HG03558 (cell line): ENCODE measurements around the gene STK32C.

Experiments used
- ATAC-seq: cut with Tn5 transposase; IDR thresholded peaks from one replicate; pipeline ENCODE4 v1.9.1; 2021; ENCODE audit warnings: moderate number of reproducible peaks; ENCODE audit not compliant: unreplicated experiment; ENCODE audit errors: extremely low read depth

STK32C gene

DNA sequence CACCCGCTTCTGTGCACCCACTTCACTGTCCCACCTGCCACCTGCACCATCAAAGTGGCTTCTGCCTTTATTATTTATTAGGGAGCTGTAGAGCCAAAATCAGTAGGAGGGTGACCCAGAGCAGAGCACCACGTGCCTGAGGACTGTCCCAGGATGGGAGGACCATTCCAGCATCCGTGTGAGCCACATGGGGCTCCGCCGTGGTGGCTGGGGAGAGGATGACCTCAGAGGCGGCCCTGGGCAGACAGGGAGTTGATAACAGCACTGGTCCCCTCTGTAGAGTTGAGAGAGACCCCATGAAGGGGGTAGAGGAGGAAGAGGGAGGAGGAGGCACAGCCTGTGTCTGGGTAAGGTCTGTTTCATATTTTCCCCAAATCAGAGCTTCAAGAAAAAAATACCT is 129.7 kb downstream of the STK32C start:
- no peak for ATAC-seq

DNA sequence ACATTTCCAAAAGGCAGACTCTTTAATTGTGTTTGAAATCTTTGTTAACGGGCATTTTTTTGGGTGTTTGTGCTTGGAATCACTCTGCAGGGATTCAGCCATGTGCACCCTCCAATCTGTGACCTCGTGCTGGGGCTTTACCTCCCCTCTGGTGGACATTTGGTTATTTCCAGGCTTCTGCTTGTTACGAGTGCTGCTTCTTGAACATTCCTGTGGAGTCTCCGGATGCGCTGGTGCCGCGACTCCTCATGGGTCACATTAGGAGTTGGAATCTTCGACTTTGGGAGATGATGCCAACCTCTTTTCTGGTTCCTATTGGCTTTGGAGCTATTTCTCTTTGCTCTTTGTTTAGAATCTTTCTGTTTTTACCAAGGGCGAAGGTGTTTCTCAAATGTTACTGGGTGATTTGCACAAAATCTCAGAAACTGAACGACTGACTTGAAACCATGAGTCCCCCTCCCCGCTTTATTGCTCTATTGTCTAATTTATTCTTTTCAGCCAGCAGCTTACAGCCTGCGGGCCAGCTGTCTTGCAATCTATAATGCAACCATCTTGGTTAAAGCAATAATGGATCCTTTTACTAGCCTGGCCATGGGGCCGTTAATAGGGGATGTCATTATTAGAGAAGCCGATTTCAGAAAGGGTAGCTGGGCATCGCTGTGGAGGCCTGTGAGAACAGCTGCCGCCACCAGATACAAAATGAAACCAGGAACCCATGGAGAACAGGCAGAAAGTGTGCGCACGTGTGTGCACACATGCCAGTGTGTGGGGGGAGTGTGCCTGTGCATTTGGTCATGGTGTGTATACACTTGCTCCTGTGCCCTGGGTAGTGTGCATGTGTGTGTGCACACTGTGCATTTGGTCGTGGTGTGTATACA is 130.9 kb downstream of the STK32C start:
- ATAC-seq = no peak

DNA sequence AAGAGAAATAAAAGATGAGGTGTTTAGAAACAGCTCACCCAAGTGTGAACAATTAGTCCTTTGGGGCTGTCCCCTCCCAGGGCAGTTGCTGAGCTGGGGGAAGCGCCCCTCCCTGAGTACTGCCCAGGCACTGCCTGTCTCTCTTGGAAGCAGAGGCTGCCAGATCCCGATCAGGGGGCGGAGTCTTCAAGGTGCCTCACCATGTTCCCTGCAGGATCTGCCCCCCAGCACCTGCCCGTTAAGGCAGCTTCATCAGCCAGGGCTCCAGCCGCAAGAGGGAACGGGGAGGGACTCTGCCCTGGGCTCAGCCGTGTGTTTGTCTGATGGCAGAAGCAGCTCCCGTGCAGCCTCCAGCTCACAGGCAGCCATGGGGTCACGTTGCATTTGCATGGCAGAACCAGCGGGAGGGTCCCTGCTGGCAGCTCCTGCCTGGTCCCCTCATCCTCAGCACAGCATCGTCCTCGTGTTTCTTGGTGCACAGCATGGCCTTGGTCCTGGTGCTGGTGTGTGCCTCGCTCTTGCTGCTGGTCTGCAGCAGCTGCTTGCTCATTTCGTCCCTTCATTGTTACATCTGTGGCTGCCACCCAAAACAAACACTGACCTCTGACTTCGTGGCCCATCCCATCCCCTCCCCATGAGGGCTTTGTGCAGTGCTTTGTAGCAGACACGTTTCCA is 131.7 kb downstream of the STK32C start:
- no peak for ATAC-seq

DNA sequence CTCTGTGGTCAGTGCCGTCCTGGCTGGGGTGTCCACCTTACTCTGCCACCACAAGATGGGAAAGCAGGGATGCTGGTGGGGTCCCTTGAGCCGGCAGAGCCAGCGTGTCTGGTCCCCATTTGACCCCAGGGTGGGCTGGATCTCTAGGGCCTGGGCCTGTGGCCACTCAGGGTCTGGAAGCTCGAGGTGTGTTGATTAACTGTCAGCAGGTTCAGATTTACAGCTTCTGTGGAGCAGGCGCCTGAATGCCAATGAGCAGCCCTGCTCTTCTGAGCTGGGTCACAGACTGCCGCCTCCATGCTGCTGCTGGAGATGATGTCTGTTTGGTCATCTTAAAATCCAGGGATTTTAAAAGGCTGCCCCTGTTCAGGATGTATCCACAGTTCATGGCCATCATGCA is 132.3 kb downstream of the STK32C start:
- no peak for ATAC-seq

DNA sequence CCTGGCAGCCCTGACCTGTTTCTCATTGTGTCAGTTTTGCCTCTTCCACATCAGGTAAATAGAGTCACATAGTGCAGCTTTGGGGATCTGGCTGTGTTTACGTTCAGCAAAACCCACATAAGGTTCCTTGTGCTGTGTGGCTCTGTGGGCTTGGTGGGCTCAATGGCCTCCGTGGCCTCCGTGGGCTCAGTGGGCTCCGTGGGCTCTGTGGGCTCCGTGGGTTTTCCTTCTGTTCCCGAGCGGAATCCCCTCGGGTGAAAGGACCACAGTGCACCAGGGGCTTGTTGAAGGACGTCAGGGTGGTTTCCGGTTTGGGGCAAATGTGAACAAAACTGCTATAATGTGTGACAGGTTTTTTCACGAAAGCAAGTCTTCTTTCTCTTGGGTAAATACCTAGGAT is 133.5 kb downstream of the STK32C start:
- ATAC-seq = no peak

DNA sequence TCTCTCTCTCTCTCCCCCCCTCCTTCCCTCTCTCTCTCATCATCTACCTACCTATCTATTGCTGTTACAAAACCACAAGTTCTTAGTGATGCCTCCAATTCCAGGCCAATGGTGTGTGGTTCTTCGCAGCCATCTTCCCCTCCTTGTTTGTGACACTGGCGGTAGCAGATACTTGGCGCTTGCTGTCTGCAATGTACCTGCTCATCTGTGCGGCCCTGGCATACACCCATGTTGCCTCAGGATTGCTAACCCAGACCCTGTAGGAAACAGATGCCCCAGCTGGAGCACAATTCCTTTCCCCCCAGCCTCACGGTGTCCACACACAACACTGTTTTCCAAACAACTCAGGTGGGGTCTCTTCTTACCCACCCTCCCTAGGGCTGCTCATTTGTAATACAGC is 134.6 kb downstream of the STK32C start:
- no peak for ATAC-seq

DNA sequence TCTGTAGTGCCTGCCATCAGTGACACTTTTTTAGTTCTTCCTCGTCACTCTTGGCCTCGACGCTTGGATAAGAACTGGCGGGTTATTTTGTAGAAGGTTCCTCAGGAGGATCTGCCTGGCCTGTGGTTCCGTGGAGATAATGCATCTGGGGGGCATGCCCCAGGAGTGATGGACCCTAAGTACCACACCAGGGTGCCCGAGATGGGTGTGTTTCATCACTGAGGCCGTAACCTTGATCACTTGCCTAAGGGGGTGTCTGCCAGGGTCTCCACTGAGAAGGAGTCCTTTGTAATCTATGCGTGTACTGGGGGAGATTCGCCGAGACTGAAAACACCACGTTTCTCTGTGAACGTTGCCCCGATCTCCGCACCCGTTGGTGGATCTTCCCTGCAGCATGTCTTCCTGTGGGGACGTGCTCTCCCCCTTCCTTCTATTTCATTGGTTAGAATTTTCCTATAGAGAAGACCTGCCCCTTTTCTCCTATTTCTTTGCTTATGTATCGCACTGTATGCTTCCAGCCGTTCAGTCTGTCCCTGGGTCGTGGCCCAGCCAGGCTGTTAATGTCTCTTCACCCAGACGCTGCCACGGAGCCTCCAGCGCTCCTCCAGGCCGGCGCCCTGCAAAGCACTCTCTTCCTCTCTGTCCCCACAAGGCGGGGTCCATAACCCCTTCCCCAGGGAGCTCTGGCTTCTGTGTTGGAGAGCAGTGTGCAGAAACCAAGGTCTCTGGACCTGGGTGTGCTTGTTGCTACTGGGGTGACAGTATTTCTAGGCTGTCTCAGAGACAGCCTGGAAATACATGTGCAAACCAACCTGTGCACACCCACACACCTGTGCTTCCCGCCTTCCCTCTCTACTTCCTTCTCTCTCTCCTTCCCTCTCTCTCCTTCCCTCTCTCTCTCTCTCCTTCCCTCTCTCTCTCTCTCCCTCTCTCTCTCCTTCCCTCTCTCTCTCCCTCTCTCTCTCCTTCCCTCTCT is 135.4 kb downstream of the STK32C start:
- no peak for ATAC-seq

DNA sequence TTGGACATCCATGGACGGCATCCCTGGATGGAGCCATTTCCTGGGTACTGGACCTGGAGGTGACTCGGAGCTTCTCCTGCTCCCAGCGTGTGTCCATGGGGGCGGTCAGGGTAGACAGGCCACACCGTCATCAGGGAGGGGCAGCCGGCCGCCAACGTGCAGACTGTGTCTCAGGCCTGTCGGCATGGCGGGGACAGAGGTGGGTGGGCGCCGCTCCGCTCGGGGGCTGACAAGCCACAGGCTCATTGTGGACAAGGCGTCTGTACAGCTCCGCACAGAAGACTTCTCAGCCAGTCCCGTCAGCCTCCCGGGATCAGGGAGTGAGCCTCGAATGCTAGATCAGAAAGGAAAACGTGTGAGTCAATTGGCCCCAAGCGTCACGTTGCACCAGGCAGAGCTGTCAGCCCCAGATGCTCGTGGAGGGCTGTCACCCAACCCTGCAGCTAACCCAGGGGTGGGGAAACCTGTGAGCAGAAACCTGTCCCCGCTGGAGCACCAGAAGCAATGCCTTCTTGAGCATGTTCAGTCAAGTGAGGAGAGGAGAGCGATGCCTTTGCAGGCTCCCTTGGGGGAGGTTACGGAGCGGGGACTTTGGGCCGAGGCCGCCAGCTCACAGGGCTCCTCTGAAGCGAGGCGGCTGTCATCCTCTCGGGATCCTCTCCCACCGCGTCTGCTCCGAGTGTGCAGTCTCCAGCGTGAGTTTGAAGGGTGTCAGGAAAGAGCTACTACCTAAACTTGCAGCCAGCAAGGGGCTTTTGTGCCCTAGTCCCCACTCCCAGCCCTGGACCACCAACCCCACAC is 137.0 kb downstream of the STK32C start:
- ATAC-seq = no peak

DNA sequence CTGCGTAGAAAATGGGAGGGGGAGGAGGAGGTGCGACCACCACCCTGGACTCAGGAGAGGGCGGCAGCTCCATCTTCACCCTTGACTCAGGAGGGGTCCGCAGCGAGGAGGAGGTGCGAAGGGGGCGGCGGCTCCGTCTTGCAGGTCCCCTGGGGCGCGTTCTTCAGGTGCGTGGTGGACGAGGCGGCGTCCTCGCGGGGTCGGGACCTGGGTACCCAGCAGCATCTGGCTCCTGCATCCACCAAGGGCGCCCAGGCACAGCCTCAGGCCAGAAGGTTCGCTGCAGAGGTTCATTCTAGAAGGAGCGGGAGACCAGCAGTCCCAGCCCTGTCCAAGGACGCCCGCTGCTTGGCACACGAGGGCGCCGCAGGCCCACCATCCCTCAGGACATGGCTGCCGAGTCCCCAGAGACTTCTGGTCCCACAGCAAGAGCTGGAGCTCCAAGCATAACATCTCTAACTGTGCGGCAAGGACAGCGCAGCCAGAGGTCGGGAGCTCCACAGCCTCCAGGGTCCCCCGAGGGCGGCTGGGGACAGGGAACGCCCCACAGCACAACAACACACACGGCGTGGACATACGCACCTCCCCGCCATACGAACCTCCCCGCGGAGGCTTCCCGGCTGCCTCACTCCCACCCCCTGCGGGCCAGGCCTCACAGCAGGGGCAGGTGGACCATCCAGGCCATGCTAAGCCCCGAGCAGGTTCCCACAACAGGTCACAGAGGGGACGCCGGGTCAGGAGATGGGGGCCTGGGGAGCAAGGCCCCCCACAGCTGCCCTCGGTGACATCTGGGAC is 137.8 kb downstream of the STK32C start:
- ATAC-seq = no peak

DNA sequence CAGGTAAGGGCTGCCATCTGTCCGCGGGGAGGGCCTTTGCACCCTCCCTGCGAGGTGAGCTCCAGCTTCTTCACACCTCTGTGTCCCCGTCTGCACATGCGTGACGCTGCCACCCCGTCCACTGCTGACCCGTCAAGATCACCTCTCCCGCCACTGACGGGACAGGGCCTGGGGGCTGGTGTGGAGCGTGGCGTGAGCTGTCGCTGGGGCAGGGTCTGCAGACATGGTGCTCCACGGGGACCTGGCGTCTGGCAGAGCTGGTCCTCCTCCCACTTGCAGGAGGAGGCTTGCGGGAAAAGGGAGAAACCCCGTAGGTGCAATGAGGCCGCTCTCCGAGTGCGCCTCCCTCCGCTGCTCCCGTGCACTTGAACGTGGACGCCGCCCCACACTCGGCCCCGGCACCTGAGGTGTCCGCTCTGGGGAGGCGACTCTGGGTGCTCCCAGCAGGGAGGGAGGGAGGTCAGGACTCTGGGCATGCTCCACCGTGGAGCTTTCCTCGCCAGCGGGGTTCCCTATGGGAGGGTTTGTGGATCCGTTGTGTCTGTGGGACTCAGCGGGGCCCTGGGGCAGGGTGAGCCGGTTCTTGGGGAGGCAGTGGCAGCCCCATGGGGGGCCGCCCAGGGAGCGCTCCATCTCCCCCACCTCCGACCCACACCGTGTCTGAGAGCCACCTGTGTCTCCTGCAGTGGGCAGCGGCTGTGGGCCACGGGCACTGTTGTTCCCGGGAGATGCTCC is 138.6 kb downstream of the STK32C start:
- no peak for ATAC-seq

DNA sequence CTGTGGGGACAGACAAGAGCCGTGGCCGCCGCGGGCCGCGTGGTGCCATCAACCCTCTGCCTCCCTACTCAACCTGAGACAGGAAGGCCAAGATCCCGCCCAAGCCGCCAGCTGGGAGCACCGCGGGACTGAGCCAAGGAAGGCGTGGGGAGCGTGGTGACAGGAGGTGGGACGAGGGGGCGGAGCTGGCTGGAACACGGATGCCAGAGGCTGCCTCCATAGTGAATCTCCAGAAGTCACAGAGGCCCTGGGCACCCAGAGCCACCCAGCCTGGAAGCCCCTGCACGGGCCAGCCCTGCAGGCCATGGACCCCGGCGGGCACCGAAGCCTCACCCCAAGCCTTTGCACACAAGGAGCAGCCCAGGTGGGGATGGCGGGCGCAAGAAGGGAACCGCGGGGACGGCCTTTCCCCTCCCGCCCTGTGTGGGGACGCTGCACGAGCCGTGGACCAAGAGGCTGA is 139.1 kb downstream of the STK32C start:
- no peak for ATAC-seq

DNA sequence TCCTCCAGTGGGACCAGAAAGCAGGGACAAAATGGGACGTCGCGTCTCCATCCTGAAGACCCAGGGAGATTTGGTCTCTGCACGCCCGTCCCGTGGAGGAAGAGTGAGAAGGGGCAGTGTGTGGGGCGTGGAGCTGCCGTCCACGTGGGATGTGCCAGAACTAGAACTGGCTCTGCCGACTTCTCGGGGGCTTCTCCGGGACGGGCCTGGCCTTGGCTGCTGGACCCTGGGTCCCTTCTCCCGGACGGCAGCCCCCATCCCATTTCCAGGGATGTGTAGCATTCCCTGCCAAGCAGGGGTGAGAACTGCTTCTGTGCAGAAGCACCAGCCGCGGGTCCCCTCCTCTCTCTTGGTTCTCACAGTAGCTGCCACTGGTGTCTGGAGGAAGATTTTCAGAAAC is 139.8 kb downstream of the STK32C start:
- ATAC-seq = no peak

DNA sequence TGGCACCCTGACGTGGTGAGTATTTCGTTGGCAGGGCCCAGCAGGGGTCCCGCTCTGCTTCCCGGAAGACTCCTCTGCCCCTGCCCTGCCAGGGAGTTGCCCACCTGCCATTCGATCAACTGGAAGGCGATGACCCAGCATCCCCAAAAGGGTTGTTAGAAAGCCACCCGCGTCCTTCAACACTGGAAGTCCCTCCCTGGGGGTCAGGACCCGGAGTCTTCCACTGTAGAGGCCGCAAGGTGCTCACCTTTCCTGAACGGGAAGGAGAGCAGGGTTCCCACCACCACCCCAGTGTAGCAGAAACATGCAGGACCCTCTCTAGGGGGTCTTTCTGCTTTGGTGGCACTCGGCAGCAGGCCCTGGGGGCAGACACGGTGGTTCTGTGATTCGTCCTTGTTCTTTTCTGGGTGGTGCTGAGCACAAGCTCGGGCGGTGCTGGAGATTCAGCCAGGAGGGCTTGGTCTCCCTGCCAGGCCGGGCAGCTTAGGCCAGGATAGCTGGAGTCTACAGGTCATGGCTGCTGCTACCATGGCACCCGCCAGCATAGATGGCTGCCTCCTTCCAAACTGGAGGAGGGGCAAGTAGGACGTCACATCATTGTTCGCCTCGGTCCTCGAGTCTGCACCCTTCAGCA is 140.6 kb downstream of the STK32C start:
- no peak for ATAC-seq

DNA sequence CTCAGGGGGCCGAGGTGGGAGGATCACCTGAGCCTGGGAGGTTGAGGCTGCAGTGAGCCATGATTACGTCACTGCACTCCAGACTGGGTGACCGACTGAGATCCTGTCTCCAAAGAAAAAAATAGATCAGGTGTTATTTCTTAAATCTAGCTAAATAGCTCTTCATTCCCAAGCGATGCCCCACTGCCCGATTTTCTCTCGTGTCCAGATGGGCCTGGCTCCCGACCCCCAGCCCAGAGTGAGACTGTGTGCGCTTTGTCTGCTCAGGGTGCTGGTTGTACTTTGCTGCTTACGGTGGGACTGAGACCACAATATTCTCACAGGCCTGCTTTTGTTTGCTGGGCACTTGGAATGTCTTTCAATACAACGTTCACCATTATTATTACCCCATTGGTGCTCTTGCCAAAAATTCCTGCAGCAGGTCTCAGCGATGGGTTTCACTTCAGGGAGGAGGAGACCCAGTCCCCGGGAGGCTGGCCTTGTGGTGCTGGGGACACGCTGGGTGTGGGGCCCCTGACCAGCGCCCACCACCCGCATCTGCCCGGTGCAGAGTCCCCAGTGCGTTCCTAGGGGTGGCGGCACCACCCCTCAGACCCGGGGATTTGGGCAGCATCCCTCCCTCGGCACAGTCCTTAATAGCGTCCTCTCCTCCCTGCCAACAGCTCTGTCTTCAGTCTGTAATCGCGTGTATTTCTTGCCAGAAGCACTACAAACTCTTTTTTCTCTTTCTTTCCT is 141.4 kb downstream of the STK32C start:
- no peak for ATAC-seq

DNA sequence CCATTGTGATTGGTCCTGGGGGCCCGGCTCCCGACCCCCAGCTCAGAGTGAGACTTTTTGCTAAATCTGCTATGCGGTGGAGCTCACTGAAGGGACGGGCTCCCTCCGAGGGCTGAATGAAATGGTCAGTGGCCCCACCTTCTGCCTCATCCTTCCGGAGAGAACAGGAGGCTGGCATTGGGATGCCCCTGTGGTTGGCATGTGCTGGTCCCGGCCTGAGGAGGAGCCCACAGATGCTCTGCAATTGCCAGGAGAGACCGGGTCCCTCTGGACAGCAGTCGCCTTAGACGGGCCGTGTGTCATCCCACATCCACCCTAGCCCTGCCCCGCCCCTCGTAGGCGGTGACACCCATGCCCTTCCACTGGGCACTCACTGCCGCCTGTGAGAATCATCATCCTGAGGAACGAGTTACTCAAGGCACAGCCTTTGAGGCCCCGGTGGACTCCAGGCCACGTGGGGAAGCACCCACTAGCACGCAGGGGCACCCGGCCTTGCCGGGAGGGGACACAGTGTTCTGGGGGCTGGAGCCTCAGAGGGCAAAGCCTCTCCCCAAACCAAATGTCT is 142.3 kb downstream of the STK32C start:
- no peak for ATAC-seq

DNA sequence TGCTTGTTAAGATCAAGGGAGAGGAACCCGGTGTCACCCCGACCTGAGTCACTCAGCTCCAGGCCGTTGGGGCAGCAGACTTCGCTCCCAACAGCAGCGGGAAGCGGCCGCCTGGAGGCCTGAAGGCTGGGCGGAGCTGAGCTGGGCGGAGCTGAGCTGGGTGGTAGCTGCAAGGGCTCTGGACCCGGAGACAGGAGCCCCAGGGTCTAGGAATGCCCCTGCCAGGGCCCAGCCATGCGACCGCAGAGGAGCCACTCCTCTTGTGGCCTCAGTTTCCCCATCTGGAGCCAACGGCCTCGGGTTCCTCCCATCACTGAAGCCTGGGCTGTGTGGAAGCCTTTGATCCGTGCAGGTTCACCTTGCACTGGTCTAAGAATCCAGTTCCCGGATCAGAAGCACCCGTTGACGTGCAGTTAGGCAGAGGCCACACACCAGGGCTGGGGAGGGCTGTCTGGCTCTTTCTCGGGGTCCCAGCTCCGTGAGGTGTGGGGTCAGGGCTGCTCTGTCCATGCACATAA is 142.9 kb downstream of the STK32C start:
- no peak for ATAC-seq
